Measurements from ENCODE around the gene OTOP1. TPM values are rescaled to one million over a fixed set of nuclear protein-coding genes. Genes with fewer than 3 reads are reported as not detected.
"Not testable (repeated sequence)": the region's sequence is repeated elsewhere in the genome, so short reads cannot be mapped to it uniquely, and the experiment has no call there.

The OTOP1 gene
- total RNA-seq, 1 donor: not detected

DNA sequence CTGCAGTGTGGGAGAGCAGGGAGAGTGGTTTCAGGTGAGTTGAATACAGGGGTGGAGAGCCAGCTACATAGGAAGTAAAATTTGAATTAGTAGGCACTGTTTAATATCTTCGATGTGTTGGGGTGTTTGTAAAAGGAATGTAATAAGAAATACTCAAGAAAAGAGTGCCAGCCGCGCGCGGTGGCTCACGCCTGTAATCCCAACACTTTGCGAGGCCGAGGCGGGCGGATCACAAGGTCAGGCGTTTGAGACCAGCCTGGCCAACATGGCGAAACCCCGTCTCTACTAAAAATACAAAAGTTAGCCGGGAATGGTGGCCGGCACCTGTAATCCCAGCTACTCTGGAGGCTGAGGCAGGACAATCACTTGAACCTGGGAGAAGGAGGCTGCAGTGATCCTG is 22.6 kb upstream of the OTOP1 start:
- H3K9me3 ChIP-seq (ENCODE audit: low read depth, low read length); H3K4me3 ChIP-seq (ENCODE audit: low read length): not testable (repeated sequence)
- peaks cover 20% of the 10 kb centered on the region for H3K4me1 ChIP-seq (ENCODE audit: insufficient read depth, low read length)

GRCh38 chr4:4248885-4249203 is 22.1 kb upstream of the OTOP1 start:
- Histone ChIP-seq H3K9me3 (ENCODE audit: low read depth, low read length) (no peaks in the 10 kb centered on the region), H3K4me3 (ENCODE audit: low read length) (peak overlapping the region; percentile 80), H3K4me1 (ENCODE audit: insufficient read depth, low read length) (peaks cover 20% of the 10 kb centered on the region)

More for the DNA sequence above, 22.6 kb upstream of the OTOP1 start:
- H3K27me3 ChIP-seq (ENCODE audit: insufficient read depth, low read length): not testable (repeated sequence)

DNA sequence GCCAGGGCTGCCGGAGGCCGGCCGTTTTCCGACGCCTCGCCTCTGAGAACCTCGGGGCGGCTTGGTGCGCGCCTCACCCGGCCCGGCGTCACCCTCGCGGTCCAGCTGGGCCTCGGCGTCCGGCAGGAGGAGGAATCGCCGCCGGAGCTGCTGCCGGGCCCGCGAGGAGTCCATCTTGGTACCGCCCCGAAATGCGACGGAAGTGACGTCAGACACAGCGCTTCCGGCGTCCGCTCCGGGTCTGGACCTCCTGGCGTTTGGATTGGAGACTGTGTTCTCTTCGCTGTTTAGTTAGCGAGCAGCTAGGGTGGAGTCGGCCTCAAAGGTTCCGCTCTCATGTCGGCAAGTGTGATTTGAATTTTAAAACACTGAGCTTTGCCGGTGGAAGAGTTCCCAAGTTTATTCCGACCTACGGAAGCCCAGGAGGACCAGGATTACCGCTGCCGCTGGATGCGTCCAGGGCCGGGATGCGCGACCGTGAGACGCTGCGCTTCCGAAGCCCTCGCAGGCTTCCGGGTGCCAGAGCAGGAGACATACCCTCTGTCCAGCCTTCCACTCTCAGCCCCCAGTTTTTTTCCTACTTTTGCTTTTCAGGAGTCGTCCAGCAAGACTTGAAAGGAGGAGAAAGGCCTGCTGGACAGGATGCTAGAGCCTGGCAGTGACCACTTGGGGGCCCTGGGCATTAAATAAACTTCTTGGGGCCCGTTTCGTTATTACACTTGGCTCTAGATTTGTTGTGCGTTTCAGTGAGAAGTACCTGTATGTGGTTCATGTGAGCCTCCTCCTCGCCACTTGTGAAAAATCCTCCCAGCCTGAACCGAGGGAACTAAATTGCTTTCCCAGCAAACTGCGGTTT is 21.5 kb upstream of the OTOP1 start, which contains the start of gene TMEM128:
TMEM128 (minus strand) TSS at position 195 of the 856 bp plus-strand sequence; CDS start at position 174, 21 bp downstream.
- Histone ChIP-seq H3K27me3 (ENCODE audit: insufficient read depth, low read length) (no peaks in the 10 kb centered on the region), H3K4me3 (ENCODE audit: low read length) (peak within 1 kb of the TSS; percentile 80), H3K4me1 (ENCODE audit: insufficient read depth, low read length) (peaks cover 20% of the 10 kb centered on the region), H3K9me3 (ENCODE audit: low read depth, low read length) (no peaks in the 10 kb centered on the region)

More at GRCh38 chr4:4248885-4249203, 22.1 kb upstream of the OTOP1 start:
- no peaks in the 10 kb centered on the region for H3K27me3 ChIP-seq (ENCODE audit: insufficient read depth, low read length)

DNA sequence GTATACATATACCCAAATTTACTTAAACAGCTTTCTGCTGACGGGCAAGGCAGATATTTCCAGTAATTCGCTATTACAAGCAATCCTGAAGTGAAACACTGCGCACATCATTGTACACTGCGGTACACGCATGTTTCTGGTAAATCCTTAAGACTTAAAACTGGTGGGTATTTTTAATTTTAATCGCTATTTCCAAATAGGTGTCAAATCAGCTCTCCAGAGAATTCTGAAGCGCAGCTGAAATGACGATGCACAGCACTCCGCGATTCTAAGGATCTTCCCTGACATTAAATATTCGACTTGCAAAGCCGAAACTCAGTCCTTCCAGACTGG is 20.9 kb upstream of the OTOP1 start:
- H3K9me3 ChIP-seq (ENCODE audit: low read depth, low read length): no peaks in the 10 kb centered on the region

GRCh38 chr4:4245172-4245571 is 18.4 kb upstream of the OTOP1 start:
- Histone ChIP-seq H3K27me3 (ENCODE audit: insufficient read depth, low read length) (no peaks in the 10 kb centered on the region), H3K9me3 (ENCODE audit: low read depth, low read length) (no peaks in the 10 kb centered on the region), H3K4me3 (ENCODE audit: low read length) (no peak overlapping the region), H3K4me1 (ENCODE audit: insufficient read depth, low read length) (peaks cover 20% of the 10 kb centered on the region)

More for the DNA sequence above, 20.9 kb upstream of the OTOP1 start:
- peak overlapping the region; percentile 80 for H3K4me3 ChIP-seq (ENCODE audit: low read length)
- H3K4me1 ChIP-seq (ENCODE audit: insufficient read depth, low read length): peaks cover 20% of the 10 kb centered on the region
- H3K27me3 ChIP-seq (ENCODE audit: insufficient read depth, low read length): no peaks in the 10 kb centered on the region

DNA sequence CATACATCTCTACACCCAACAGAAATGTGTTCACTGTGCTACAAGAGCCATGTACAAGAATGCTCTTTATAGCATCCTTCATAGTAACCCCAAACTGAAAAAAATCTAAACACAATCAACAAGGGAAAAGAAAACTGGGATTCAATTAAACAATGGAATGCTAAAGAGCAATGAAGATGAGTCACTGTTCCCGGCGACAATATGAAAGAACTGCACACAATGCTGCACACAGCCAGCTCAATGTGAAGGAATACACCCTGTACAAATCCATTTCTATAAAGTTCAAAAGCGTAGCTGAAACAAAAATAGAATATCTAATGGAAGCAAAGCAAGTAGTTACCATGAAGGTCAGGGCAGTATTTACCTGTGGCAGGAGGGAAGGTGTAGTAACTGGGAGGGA is 12.8 kb upstream of the OTOP1 start:
- H3K4me3 ChIP-seq (ENCODE audit: low read length); H3K27me3 ChIP-seq (ENCODE audit: insufficient read depth, low read length); H3K4me1 ChIP-seq (ENCODE audit: insufficient read depth, low read length); H3K9me3 ChIP-seq (ENCODE audit: low read depth, low read length): not testable (repeated sequence)

- H3K9me3 ChIP-seq (ENCODE audit: low read depth, low read length): no peaks in the 10 kb centered on the region
- H3K4me1 ChIP-seq (ENCODE audit: insufficient read depth, low read length): no peaks in the 10 kb centered on the region
- no peak overlapping the region for H3K4me3 ChIP-seq (ENCODE audit: low read length)
- H3K27me3 ChIP-seq (ENCODE audit: insufficient read depth, low read length): no peaks in the 10 kb centered on the region
Measured at GRCh38 chr4:4233610-4234009, 6.9 kb upstream of the OTOP1 start.

- Histone ChIP-seq H3K27me3 (ENCODE audit: insufficient read depth, low read length) (peaks cover 21% of the 10 kb centered on the region), H3K9me3 (ENCODE audit: low read depth, low read length) (no peaks in the 10 kb centered on the region), H3K4me3 (ENCODE audit: low read length) (no peak overlapping the region), H3K4me1 (ENCODE audit: insufficient read depth, low read length) (no peaks in the 10 kb centered on the region)
Measured at GRCh38 chr4:4228356-4228668, 1.6 kb upstream of the OTOP1 start.

DNA sequence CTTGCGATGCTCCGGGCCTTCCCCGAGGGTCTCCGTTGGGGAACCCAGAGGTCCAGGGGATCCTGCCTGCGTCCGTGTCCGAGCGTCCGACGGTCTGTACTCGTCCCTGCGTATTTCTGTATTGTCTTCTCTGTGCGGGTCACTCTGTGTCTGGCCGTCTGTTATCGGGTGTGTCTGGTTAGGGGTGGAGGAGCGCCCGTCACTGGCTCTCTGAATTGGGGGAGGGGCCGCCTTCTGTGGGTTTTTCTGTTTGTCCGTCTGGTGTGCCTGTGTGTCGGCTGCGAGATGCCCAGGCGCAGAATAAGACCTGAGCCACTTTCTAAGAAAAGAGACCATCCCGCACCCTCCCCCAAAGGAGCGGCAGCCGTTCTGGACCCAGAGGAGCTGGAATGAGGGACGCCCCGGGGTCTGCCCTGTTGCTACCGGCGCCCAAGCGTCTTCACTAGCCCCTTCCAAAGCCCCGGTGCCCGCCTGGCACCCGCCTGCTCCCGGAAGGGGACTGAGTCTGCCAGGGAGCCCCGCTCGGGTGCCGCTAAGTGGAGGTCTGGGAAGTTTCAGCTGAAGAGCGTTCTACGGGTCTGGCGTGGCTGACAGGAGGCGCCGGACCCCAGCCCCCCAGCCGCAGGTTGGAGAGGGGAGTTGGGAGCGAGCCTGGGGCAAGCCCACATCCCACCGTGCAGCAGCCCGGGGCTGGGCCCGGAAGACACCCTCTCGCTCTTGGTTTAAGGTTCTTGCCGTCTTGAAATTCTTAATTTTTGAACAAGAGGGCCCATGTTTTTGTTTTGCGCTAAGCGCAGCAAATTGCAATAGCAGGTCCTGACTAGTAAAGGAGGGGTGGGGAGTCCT is 1.0 kb upstream of the OTOP1 start:
- peaks cover 21% of the 10 kb centered on the region for H3K27me3 ChIP-seq (ENCODE audit: insufficient read depth, low read length)
- no peak overlapping the region for H3K4me3 ChIP-seq (ENCODE audit: low read length)
- no peaks in the 10 kb centered on the region for H3K4me1 ChIP-seq (ENCODE audit: insufficient read depth, low read length)
- H3K9me3 ChIP-seq (ENCODE audit: low read depth, low read length): no peaks in the 10 kb centered on the region

GRCh38 chr4:4225915-4226605 is 669 bp downstream of the OTOP1 start:
- H3K4me3 ChIP-seq (ENCODE audit: low read length): no peak overlapping the region
- no peaks in the 10 kb centered on the region for H3K4me1 ChIP-seq (ENCODE audit: insufficient read depth, low read length)
- H3K27me3 ChIP-seq (ENCODE audit: insufficient read depth, low read length): peaks cover 21% of the 10 kb centered on the region
- H3K9me3 ChIP-seq (ENCODE audit: low read depth, low read length): no peaks in the 10 kb centered on the region

GRCh38 chr4:4217113-4217512 is 9.6 kb downstream of the OTOP1 start:
- Histone ChIP-seq H3K27me3 (ENCODE audit: insufficient read depth, low read length) (no peaks in the 10 kb centered on the region), H3K4me3 (ENCODE audit: low read length) (no peak overlapping the region), H3K9me3 (ENCODE audit: low read depth, low read length) (no peaks in the 10 kb centered on the region), H3K4me1 (ENCODE audit: insufficient read depth, low read length) (no peaks in the 10 kb centered on the region)

DNA sequence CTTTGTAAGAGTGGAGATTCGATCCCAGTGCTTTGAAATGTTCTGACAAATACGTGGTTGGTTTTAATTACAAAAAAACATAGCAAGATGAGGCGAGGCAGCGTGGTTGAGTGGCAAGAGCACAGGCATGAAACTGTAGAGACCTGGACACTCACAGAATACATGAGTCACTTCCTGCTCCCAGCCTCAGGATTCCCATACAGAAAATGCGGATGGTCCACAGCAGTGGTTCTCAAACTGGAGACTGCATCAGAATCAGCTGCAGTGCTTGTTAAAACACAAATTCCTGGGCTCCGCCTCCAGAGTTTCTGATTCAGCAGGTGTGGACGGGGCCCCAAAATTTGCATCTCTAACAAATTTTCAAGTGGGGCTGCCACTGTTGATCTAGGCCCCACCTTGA is 10.1 kb downstream of the OTOP1 start:
- H3K9me3 ChIP-seq (ENCODE audit: low read depth, low read length): no peaks in the 10 kb centered on the region

DNA sequence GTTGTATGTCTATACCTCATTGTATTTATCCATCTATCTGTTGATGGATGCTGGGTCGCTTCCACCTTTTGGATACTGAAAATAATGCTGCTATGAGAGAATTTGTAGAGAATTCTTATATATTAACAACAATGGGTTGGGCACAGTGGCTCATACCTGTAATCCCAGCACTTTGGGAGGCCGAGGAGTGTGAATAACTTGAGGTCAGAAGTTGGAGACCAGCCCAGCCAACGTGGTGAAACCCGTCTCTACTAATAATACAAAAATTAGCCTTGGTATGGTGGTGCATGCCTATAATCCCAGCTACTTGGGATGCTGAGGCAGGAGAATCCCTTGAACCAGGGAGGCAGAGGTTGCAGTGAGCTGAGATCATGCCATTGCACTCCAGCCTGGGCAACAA is 13.1 kb downstream of the OTOP1 start:
- H3K4me1 ChIP-seq (ENCODE audit: insufficient read depth, low read length); H3K4me3 ChIP-seq (ENCODE audit: low read length); H3K27me3 ChIP-seq (ENCODE audit: insufficient read depth, low read length); H3K9me3 ChIP-seq (ENCODE audit: low read depth, low read length): not testable (repeated sequence)

More for the DNA sequence above, 10.1 kb downstream of the OTOP1 start:
- H3K4me1 ChIP-seq (ENCODE audit: insufficient read depth, low read length): no peaks in the 10 kb centered on the region
- no peaks in the 10 kb centered on the region for H3K27me3 ChIP-seq (ENCODE audit: insufficient read depth, low read length)
- H3K4me3 ChIP-seq (ENCODE audit: low read length): no peak overlapping the region

GRCh38 chr4:4206204-4206603 is 20.5 kb downstream of the OTOP1 start:
- Histone ChIP-seq H3K27me3 (ENCODE audit: insufficient read depth, low read length) (peaks cover 3% of the 10 kb centered on the region), H3K4me1 (ENCODE audit: insufficient read depth, low read length) (no peaks in the 10 kb centered on the region), H3K9me3 (ENCODE audit: low read depth, low read length) (no peaks in the 10 kb centered on the region), H3K4me3 (ENCODE audit: low read length) (no peak overlapping the region)

DNA sequence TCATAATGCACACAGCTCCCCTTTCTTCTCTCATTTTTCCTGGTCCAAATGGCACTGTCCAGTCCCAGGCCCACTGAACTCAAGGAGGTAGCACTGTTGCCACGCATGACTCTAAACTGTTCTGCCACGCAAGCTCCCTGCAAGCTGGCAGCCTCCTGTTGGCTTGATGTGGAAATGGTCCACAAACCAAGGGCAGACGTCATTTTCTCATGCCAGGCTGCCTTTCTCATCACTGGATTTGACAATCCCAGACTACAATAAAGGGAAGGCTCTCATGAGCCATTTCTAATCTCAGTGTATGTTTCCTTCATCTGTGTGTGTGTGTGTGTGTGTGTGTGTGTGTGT is 22.4 kb downstream of the OTOP1 start:
- H3K27me3 ChIP-seq (ENCODE audit: insufficient read depth, low read length): peaks cover 3% of the 10 kb centered on the region
- no peak overlapping the region for H3K4me3 ChIP-seq (ENCODE audit: low read length)
- no peaks in the 10 kb centered on the region for H3K4me1 ChIP-seq (ENCODE audit: insufficient read depth, low read length)
- no peaks in the 10 kb centered on the region for H3K9me3 ChIP-seq (ENCODE audit: low read depth, low read length)

All from mononuclear cell (primary cell).